ENCODE results near the gene PDZRN3. TPM values are rescaled to one million over a fixed set of nuclear protein-coding genes. Genes with fewer than 3 reads are reported as not detected.

PDZRN3 gene
- total RNA-seq, 1 donor from 2014 or later, result 21.9 TPM

DNA sequence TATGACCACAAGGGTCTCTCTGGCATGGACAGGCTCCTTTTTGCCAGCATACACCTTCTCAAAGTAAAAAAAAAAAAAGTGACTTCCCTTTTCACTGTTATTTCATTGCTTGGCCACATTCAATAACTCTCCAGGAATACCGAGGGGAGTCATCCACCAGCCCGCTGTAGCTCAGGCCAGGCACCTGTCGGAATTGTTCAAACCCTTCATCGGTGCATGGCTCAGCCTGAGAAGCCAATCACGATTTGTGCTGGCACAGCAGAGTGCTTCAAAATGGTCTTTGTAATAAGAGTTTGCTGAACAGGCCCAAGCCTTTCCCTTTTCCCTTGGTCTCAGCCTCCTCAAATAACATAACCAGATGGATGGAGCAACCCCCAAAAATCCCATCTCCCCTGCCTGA lies 145.4 kb downstream of the PDZRN3 start:
- no peaks in the 10 kb centered on the region for H3K27me3 Mint-ChIP-seq (ENCODE audit: unreplicated experiment)
- H3K4me3 Mint-ChIP-seq (ENCODE audit: unreplicated experiment), result no peak overlapping the region
- peaks cover 4% of the 10 kb centered on the region for H3K36me3 Mint-ChIP-seq (ENCODE audit: unreplicated experiment)
- TF ChIP-seq, protein P1, sequence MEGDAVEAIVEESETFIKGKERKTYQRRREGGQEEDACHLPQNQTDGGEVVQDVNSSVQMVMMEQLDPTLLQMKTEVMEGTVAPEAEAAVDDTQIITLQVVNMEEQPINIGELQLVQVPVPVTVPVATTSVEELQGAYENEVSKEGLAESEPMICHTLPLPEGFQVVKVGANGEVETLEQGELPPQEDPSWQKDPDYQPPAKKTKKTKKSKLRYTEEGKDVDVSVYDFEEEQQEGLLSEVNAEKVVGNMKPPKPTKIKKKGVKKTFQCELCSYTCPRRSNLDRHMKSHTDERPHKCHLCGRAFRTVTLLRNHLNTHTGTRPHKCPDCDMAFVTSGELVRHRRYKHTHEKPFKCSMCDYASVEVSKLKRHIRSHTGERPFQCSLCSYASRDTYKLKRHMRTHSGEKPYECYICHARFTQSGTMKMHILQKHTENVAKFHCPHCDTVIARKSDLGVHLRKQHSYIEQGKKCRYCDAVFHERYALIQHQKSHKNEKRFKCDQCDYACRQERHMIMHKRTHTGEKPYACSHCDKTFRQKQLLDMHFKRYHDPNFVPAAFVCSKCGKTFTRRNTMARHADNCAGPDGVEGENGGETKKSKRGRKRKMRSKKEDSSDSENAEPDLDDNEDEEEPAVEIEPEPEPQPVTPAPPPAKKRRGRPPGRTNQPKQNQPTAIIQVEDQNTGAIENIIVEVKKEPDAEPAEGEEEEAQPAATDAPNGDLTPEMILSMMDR (IDR thresholded peaks at IDR 0.05; ENCODE audit: partially characterized antibody, unreplicated experiment), result no peak
- peaks cover 6% of the 10 kb centered on the region for H3K4me1 Mint-ChIP-seq (ENCODE audit: low read depth, unreplicated experiment)
- H3K9me3 Mint-ChIP-seq (ENCODE audit: unreplicated experiment), result peaks cover 3% of the 10 kb centered on the region
- H3K27ac Mint-ChIP-seq (ENCODE audit: unreplicated experiment), result no peak overlapping the region
- DNase-seq, result no peak

DNA sequence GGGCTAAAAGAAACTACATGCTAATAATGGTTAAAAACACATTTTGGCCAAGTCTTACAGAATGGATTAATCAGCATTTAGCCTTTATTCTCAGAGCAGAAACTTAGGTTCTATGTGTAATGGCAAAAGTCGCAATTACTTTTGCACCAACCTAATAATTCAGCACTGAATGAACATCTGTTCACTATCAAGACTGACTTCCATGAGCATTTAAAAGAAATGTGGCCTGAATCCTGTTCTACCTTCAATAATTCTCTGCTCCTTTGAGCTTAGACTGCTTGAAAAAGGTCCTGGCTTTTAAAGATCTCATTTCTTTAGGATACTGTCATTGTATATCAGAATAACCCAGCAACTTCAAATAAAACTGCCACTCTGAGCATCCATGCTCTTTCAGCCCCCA lies 145.9 kb downstream of the PDZRN3 start:
- no peak overlapping the region for H3K27ac Mint-ChIP-seq (ENCODE audit: unreplicated experiment)
- peaks cover 4% of the 10 kb centered on the region for H3K36me3 Mint-ChIP-seq (ENCODE audit: unreplicated experiment)
- no peaks in the 10 kb centered on the region for H3K27me3 Mint-ChIP-seq (ENCODE audit: unreplicated experiment)
- H3K4me1 Mint-ChIP-seq (ENCODE audit: low read depth, unreplicated experiment), result peaks cover 3% of the 10 kb centered on the region
- no peak for DNase-seq
- no peak overlapping the region for H3K4me3 Mint-ChIP-seq (ENCODE audit: unreplicated experiment)
- TF ChIP-seq, protein P1 (IDR thresholded peaks at IDR 0.05; ENCODE audit: partially characterized antibody, unreplicated experiment), result no peak
- peaks cover 3% of the 10 kb centered on the region for H3K9me3 Mint-ChIP-seq (ENCODE audit: unreplicated experiment)

DNA sequence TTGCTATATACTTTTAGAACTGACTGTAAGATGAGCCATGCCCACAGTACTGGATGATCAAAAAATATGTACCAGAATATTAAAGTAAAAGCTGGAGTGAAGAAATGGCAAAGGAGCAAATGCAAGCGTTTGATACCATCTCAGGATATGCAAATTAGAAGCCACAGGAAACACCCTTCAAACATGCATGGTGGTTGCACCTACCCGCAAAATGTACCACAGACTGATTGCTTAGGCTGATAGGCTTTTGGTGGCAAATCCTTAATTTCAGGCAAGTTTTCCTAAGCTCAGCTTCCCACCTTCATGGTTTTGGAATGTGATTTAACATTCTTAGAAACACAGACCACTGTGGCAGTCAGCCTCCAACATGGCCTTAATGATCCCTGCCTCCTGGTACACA lies 149.0 kb downstream of the PDZRN3 start:
- Mint-ChIP-seq H3K27me3 (ENCODE audit: unreplicated experiment) (no peaks in the 10 kb centered on the region), H3K9me3 (ENCODE audit: unreplicated experiment) (peaks cover 6% of the 10 kb centered on the region), H3K4me1 (ENCODE audit: low read depth, unreplicated experiment) (peaks cover 22% of the 10 kb centered on the region), H3K36me3 (ENCODE audit: unreplicated experiment) (peaks cover 4% of the 10 kb centered on the region), H3K4me3 (ENCODE audit: unreplicated experiment) (no peak overlapping the region), H3K27ac (ENCODE audit: unreplicated experiment) (no peak overlapping the region)
- TF ChIP-seq, protein P1 (IDR thresholded peaks at IDR 0.05; ENCODE audit: partially characterized antibody, unreplicated experiment), result no peak
- no peak for DNase-seq

DNA sequence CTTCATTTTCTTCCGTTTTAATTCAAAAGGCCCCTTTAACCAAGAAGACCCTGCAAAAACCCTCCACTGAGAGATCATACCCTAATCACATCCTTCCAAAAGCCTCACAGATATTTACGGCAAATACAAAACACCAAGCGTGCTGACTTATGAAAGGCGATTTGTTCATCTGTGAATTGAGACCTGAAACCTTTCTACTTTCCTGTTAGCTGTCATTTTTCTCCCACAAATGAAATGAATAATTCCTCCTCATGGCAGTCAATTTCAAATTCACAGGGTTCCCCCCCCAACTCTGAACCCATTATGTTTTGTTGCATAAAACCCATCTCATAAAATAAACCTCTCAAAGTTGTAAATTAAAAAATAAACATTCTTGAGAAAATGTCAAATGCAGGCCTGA lies 149.6 kb downstream of the PDZRN3 start:
- no peak for DNase-seq
- Mint-ChIP-seq H3K27ac (ENCODE audit: unreplicated experiment) (no peak overlapping the region), H3K36me3 (ENCODE audit: unreplicated experiment) (peaks cover 4% of the 10 kb centered on the region), H3K4me1 (ENCODE audit: low read depth, unreplicated experiment) (peaks cover 22% of the 10 kb centered on the region), H3K4me3 (ENCODE audit: unreplicated experiment) (no peak overlapping the region), H3K27me3 (ENCODE audit: unreplicated experiment) (no peaks in the 10 kb centered on the region), H3K9me3 (ENCODE audit: unreplicated experiment) (peaks cover 6% of the 10 kb centered on the region)
- TF ChIP-seq, protein P1 (IDR thresholded peaks at IDR 0.05; ENCODE audit: partially characterized antibody, unreplicated experiment), result no peak

DNA sequence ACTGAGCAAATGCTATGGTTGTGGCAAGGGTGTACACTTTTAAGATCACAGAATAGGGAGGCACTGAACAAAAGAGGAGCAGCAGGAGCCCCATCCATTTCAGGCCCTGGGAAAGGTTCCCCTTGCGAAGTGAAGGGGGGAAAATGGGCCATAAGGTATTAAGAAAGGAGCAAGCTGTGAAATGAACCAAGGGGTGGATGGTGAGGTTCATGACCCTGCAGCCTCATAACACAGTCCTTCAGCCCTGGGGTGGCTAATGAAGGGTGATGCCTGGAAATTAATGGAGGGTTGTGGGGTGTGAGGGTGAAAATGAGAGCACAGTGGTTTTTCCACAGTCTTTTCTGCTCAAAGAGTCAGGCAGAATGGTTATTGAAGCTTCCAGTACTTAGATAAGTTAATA lies 150.1 kb downstream of the PDZRN3 start:
- no peak overlapping the region for H3K27ac Mint-ChIP-seq (ENCODE audit: unreplicated experiment)
- H3K4me1 Mint-ChIP-seq (ENCODE audit: low read depth, unreplicated experiment), result peaks cover 22% of the 10 kb centered on the region
- DNase-seq, result no peak

More for the DNA sequence above, 150.1 kb downstream of the PDZRN3 start:
- TF ChIP-seq, protein P1 (IDR thresholded peaks at IDR 0.05; ENCODE audit: partially characterized antibody, unreplicated experiment), result no peak
- Mint-ChIP-seq H3K9me3 (ENCODE audit: unreplicated experiment) (peaks cover 6% of the 10 kb centered on the region), H3K27me3 (ENCODE audit: unreplicated experiment) (no peaks in the 10 kb centered on the region), H3K36me3 (ENCODE audit: unreplicated experiment) (peaks cover 4% of the 10 kb centered on the region), H3K4me3 (ENCODE audit: unreplicated experiment) (no peak overlapping the region)

All from glutamatergic neuron (in vitro differentiated cells).